GM12878 (cell line): Measurements from ENCODE around the gene ETS1. TPM values are rescaled to one million over a fixed set of nuclear protein-coding genes. Genes with fewer than 3 reads are reported as not detected.

Experiments
- ATAC-seq: fragments of 200-7000 bp; cut with Tn5 transposase; 3 replicates; pipeline ENCODE4 v1.9.1; 2020; ENCODE audit warnings: mild to moderate bottlenecking, moderate library complexity
- BruUV-seq: library from RNA; stranded (reverse); fragments of 400-500 nt; replicated peaks from 2 replicates; lab custom pipeline; 2021; lab: Mats Ljungman, UMichigan
- CTCF ChIA-PET: fragments of 300-600 bp; sonication (Branson Sonifier 250); formaldehyde crosslinking; extraction: SDS; loops from one replicate; lab custom pipeline; 2021; ENCODE audit warnings: inconsistent platforms; lab: Yijun Ruan, JAX
- POLR2A ChIA-PET: fragments of 350-600 bp; formaldehyde crosslinking; extraction: SDS; loops from one replicate; lab custom pipeline; 2021; ENCODE audit warnings: inconsistent platforms; lab: Charles Lee
- RAD21 ChIA-PET: fragments of 300-600 bp; sonication (Branson Sonifier 250); formaldehyde crosslinking; loops from one replicate; lab custom pipeline; 2023; ENCODE audit warnings: antibody characterized with exemption; ENCODE audit not compliant: unreplicated experiment; lab: Charles Lee
- SMC1A ChIA-PET: fragments of 300-600 bp; sonication (Branson Sonifier 250); formaldehyde crosslinking; loops from one replicate; lab custom pipeline; 2023; ENCODE audit not compliant: unreplicated experiment, uncharacterized antibody; lab: Charles Lee
- DNase-seq: peaks from one replicate; pipeline ENCODE4 v3.0.0-alpha.2; 2011; ENCODE audit warnings: low read depth, low spot score
- FAIRE-seq: peaks from 3 replicates; lab custom pipeline; 2011; peaks lifted over from hg19 to GRCh38; lab: Jason Lieb, UNC
- H2AFZ ChIP-seq: 2 replicates; pipeline ENCODE4 v1.6.0; 2011; ENCODE audit warnings: low read depth, low read length, control low read depth; ENCODE audit not compliant: control insufficient read depth
- H3K27ac ChIP-seq: 2 replicates; pipeline ENCODE4 v1.5.1; 2011; ENCODE audit warnings: control low read depth; ENCODE audit not compliant: control insufficient read depth, insufficient read depth
- H3K27me3 ChIP-seq, 2 experiments: replicated peaks in 1 of 2; 2 replicates each; pipeline versions ENCODE4 v1.6.0 to v1.6.1; 2011; ENCODE audit warnings: low read length in 1 of 2; ENCODE audit not compliant: control insufficient read depth in 2 of 2, insufficient read depth in 2 of 2
- H3K36me3 ChIP-seq, 2 experiments: 2 replicates each; pipeline ENCODE4 v1.5.1; 2011; ENCODE audit warnings: low read length in 1 of 2; ENCODE audit not compliant: control insufficient read depth in 2 of 2, insufficient read depth in 2 of 2
- H3K4me1 ChIP-seq: 2 replicates; pipeline ENCODE4 v1.6.1; 2011; ENCODE audit warnings: mild to moderate bottlenecking, low read length, moderate library complexity, mixed read lengths; ENCODE audit not compliant: control insufficient read depth, insufficient read depth
- H3K4me2 ChIP-seq: 2 replicates; pipeline ENCODE4 v1.6.0; 2011; ENCODE audit warnings: control low read depth; ENCODE audit not compliant: control insufficient read depth, insufficient read depth
- H3K4me3 ChIP-seq: fragments of 200-600 bp; sonication (generic); 2 replicates; pipeline ENCODE4 v1.5.1; 2016
- H3K79me2 ChIP-seq: 2 replicates; pipeline ENCODE4 v1.6.0; 2011; ENCODE audit warnings: low read length; ENCODE audit not compliant: control insufficient read depth, insufficient read depth
- H3K9ac ChIP-seq: 2 replicates; pipeline ENCODE4 v1.8.0; 2011; ENCODE audit warnings: low read length, control low read depth, mixed read lengths; ENCODE audit not compliant: control insufficient read depth, insufficient read depth
- H3K9me3 ChIP-seq: replicated peaks from 3 replicates; pipeline ENCODE4 v1.5.1; 2011; ENCODE audit warnings: mild to moderate bottlenecking, low read length; ENCODE audit not compliant: control insufficient read depth, insufficient read depth
- H4K20me1 ChIP-seq: 2 replicates; pipeline ENCODE4 v1.6.0; 2011; ENCODE audit not compliant: control insufficient read depth, insufficient read depth
- CEBPZ ChIP-seq: fragments of 150-350 bp; IDR thresholded peaks from 2 replicates; pipeline ENCODE4 v1.6.1; 2016; ENCODE audit warnings: low read depth, low read length
- CHD1 ChIP-seq: IDR thresholded peaks from 2 replicates; pipeline ENCODE4 v1.6.1; 2012; ENCODE audit warnings: low read depth, low read length, improper control_type of control experiment
- EED ChIP-seq: sonication (generic); IDR thresholded peaks from 2 replicates; pipeline ENCODE4 v1.6.1; 2016; ENCODE audit warnings: antibody characterized with exemption, low read depth
- FOXK2 ChIP-seq: fragments of 450-650 bp; IDR thresholded peaks from 2 replicates; pipeline ENCODE4 v1.6.1; 2017; ENCODE audit warnings: mild to moderate bottlenecking, moderate library complexity
- RB1 ChIP-seq: fragments of 450-650 bp; formaldehyde crosslinking; IDR thresholded peaks from 2 replicates; pipeline ENCODE4 v1.6.1; 2017; ENCODE audit warnings: mild to moderate bottlenecking, borderline replicate concordance
- RFX5 ChIP-seq: IDR thresholded peaks from 2 replicates; pipeline ENCODE4 v1.6.1; 2011; ENCODE audit warnings: low read depth, low read length, improper control_type of control experiment
- SMAD1 ChIP-seq: fragments of 450-650 bp; IDR thresholded peaks from 2 replicates; pipeline ENCODE4 v1.6.1; 2018; ENCODE audit warnings: mild to moderate bottlenecking, low read depth; ENCODE audit not compliant: partially characterized antibody
- USF1 ChIP-seq: IDR thresholded peaks from 2 replicates; pipeline ENCODE4 v1.6.1; 2011; ENCODE audit warnings: borderline replicate concordance, low read depth, mild to moderate bottlenecking, moderate library complexity, mixed read lengths, low read length; ENCODE audit not compliant: insufficient read depth; ENCODE audit errors: extremely low read length
- ZNF217 ChIP-seq: fragments of 450-650 bp; IDR thresholded peaks from 2 replicates; pipeline ENCODE4 v1.6.1; 2017; ENCODE audit warnings: antibody characterized with exemption, mild to moderate bottlenecking
- ZNF592 ChIP-seq: fragments of 450-650 bp; IDR thresholded peaks from 2 replicates; pipeline ENCODE4 v1.6.1; 2017; ENCODE audit warnings: mild to moderate bottlenecking, moderate library complexity
- WGBS: methylation state at CpG from one replicate; pipeline ENCODE4 v1.1.6; 2016; ENCODE audit warnings: low lambda C conversion rate; ENCODE audit not compliant: insufficient replicate concordance, insufficient coverage; ENCODE audit errors: missing lambda C conversion rate; 5-methylcytosine and 5-hydroxymethylcytosine counted together
- in situ Hi-C: fragments of 300-500 bp; cut with MboI; formaldehyde crosslinking; loops from 9 replicates; pipeline ENCODE4 v1.14.3; 2018; ENCODE audit warnings: mixed read lengths
- intact Hi-C: fragments of 100-400 bp; cut with micrococcal nuclease; formaldehyde crosslinking; loops from one replicate; pipeline ENCODE4 v1.14.2; 2022; ENCODE audit not compliant: unreplicated experiment
- polyA plus RNA-seq, 11 experiments: library from polyadenylated mRNA; depleted of rRNA in 4 of 11; unstranded in 6 of 11; stranded (reverse) in 5 of 11; fragments of >200 nt; fragmentation: Nextera tagmentation in 4 of 11; fragmentation: Illumina TruSeq in 1 of 11; extraction: Ambion mirVana in 4 of 11; extraction: Trizol in 1 of 11; gene quantifications; 1 replicate in 1 of 11; 2 replicates in 10 of 11; pipeline versions ENCODE4 v1.2.1 to v1.2.3, GENCODE V29; 2011 to 2016; ENCODE audit warnings: inconsistent platforms in 2 of 11, missing spikeins in 2 of 11, low read depth in 1 of 11
- total RNA-seq, 4 experiments: library from RNA; depleted of rRNA in 3 of 4; stranded (reverse); fragments of >200 nt in 3 of 4; fragmentation: Illumina TruSeq in 1 of 4; extraction: Trizol in 1 of 4; gene quantifications; 2 replicates each; pipeline versions ENCODE4 v1.2.1 to v1.2.3, GENCODE V29; 2013 to 2021

Gene ETS1
- total and polyA plus RNA-seq, 10 of the 15 experiments (the other 5 are each of a cell fraction or from before 2014, with no cell fraction given) = 12.5 to 112 (median 55.5) TPM

GRCh38 chr11:128465946-128466705 is 121.2 kb downstream of the ETS1 start:
- ChIA-PET CTCF (interaction anchor here (1.3 kb wide), 1 partner anchor 28 kb away, joined by 3 read pairs; no protein-coding TSS in a partner anchor), POLR2A (interaction anchor here (0.9 kb wide), 1 partner anchor 54 kb away, joined by 3 read pairs; no protein-coding TSS in a partner anchor), RAD21 (interaction anchor here (1.2 kb wide), 1 partner anchor 16 kb away, joined by 3 read pairs; no protein-coding TSS in a partner anchor), SMC1A (interaction anchor here (0.7 to 1.4 kb wide), 4 partner anchors 8 to 148 kb away, joined by 3 to 7 read pairs (median 3); no protein-coding TSS in a partner anchor)
- Histone ChIP-seq H2AFZ (no peak overlapping the region), H3K79me2 (peaks cover 51% of the 10 kb centered on the region), H3K27ac (no peak overlapping the region), H3K27me3 (no peaks in the 10 kb centered on the region), H3K4me3 (no peak overlapping the region), H3K9ac (no peak overlapping the region), H3K4me2 (no peak overlapping the region), H4K20me1 (no peaks in the 10 kb centered on the region), H3K36me3 (peaks cover 29 to 56% of the 10 kb centered on the region in 2 experiments), H3K9me3 (no peaks in the 10 kb centered on the region), H3K4me1 (peaks cover 36% of the 10 kb centered on the region)
- ATAC-seq (no peak), FAIRE-seq (no peak), DNase-seq (no peak)
- TF ChIP-seq USF1 (no peak), CEBPZ (no peak), EED (no peak), RB1 (no peak), SMAD1 (no peak), ZNF592 (no peak), ZNF217 (no peak), RFX5 (no peak), CHD1 (no peak), FOXK2 (no peak)
- intact Hi-C loops = no loop called here
- BruUV-seq = no TSS peak
- in situ Hi-C loops = loop anchor here (25.0 kb wide), 1 partner anchor 179 kb away; no protein-coding TSS in a partner anchor
- WGBS = 98% methylated on average over 15 of the region's 15 CpGs
